GM12891 (cell line): ENCODE measurements around the gene DDX41.
"Not testable (repeated sequence)": the region's sequence is repeated elsewhere in the genome, so short reads cannot be mapped to it uniquely, and the experiment has no call there.

Source experiments
- DNase-seq: peaks from one replicate; pipeline ENCODE4 v3.0.0; 2011; ENCODE audit warnings: low spot score; ENCODE audit not compliant: insufficient read length
- FAIRE-seq: peaks from 2 replicates; lab custom pipeline; 2011; peaks lifted over from hg19 to GRCh38; lab: Jason Lieb, UNC
- PAX5 ChIP-seq: IDR thresholded peaks from 2 replicates; pipeline ENCODE4 v1.6.1; 2011; ENCODE audit warnings: low read length, moderate library complexity, mild to moderate bottlenecking; ENCODE audit not compliant: insufficient read depth, severe bottlenecking
- POLR2A ChIP-seq: IDR thresholded peaks from 2 replicates; pipeline ENCODE4 v1.6.1; 2011; ENCODE audit warnings: low read depth, low read length, control low read depth
- POLR2AphosphoS5 ChIP-seq: IDR thresholded peaks from 2 replicates; pipeline ENCODE4 v1.6.1; 2011; ENCODE audit warnings: low read depth, low read length, control low read depth
- POU2F2 ChIP-seq: IDR thresholded peaks from 2 replicates; pipeline ENCODE4 v1.6.1; 2011; ENCODE audit warnings: low read depth, mild to moderate bottlenecking, control low read depth, low read length, moderate library complexity
- SPI1 ChIP-seq: IDR thresholded peaks from 2 replicates; pipeline ENCODE4 v1.6.1; 2011; ENCODE audit warnings: low read depth, low read length, control low read depth
- TAF1 ChIP-seq: IDR thresholded peaks from 2 replicates; pipeline ENCODE4 v1.6.1; 2011; ENCODE audit warnings: low read depth, low read length, control low read depth

DDX41 gene

DNA sequence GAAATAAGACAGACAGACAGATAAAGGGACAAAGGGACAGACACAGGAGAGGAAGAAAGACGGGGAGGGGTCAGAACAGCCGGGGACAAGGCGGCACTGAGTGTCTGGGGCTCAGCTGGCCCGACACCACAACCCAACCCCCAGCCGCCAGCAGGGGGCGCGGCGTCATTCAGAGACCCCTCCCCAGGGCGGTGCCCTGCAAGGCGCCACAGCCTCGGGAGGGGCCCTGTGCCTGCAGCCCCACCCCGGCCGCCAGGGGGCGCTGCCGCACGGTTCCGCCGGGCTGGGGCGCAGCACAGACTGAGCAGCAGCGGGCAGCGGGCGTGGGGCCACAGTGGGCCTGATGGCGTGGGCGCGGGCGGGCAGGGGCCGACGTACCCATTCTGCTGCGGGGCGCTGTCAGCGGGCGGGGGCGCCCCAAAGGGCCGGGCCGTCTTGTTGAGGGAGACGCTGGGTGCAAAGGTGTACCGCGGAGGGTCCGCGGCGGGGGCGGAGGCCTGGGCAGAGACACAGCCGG is 25.3 kb downstream of the DDX41 start:
- no peak for TF ChIP-seq POLR2AphosphoS5
- no peak for TF ChIP-seq POU2F2
- TF ChIP-seq POLR2A, result no peak
- TF ChIP-seq PAX5, result no peak
- no peak for TF ChIP-seq TAF1
- no peak for TF ChIP-seq SPI1
- DNase-seq, result no peak
- FAIRE-seq, result no peak

DNA sequence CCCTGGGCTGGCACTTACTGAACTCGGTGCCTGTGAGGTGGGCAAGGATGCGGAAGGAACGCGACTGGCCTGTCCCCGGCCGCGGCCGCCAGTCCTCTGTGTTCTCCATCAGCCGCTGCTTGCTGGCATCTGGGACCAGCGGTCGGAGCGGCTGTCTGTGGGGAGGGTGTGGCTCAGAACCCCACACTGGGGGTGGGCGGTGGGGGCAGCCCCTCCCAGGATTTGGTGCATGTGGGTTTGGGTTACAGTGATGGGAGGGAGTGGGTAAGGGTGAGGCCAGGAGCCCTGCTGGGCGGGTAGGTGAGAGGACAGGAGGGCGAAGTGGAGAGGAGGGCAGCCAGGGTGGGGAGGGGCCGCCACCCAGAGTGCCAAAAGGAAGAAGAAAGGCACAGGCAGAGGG is 25.8 kb downstream of the DDX41 start:
- no peak for DNase-seq
- TF ChIP-seq PAX5 (no peak), POLR2A (no peak)
- FAIRE-seq, result no peak

DNA sequence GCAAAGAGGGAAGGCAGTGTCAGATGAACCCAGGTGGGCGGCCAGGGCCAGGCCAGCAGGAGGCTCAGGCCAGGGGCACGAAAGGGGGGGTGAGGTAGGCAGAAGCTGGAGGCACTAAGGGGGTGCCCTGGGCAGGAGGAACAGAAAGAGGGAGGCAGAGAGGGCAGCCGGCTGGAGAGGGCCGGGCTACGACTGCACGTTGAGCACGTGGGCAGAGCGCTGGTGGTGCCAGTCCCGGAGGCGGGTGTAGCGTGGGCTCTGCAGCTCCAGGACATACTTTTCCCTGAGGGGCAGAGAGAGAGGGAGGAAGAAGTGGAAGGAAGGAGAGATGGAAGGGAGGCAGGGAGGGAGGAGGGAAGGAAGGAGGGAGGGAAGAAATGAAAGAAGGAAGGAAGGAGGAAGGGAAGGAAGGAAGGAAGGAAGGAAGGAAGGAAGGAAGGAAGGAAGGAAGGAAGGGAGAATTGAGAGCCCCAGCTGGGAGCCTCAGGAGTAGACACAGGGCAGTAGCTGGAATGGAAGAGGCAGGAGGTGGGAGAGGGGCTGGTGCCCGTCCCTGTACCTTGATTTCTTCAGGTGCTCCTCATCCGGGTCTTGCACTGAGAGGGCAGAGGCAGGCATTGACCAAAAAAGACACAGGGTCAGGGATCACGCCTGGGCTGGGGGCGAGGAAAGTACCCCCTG is 26.3 kb downstream of the DDX41 start:
- TF ChIP-seq POLR2A (no peak), POLR2AphosphoS5 (no peak), TAF1 (no peak), POU2F2 (no peak), SPI1 (no peak), PAX5 (no peak)
- DNase-seq, result no peak
- FAIRE-seq, result no peak

DNA sequence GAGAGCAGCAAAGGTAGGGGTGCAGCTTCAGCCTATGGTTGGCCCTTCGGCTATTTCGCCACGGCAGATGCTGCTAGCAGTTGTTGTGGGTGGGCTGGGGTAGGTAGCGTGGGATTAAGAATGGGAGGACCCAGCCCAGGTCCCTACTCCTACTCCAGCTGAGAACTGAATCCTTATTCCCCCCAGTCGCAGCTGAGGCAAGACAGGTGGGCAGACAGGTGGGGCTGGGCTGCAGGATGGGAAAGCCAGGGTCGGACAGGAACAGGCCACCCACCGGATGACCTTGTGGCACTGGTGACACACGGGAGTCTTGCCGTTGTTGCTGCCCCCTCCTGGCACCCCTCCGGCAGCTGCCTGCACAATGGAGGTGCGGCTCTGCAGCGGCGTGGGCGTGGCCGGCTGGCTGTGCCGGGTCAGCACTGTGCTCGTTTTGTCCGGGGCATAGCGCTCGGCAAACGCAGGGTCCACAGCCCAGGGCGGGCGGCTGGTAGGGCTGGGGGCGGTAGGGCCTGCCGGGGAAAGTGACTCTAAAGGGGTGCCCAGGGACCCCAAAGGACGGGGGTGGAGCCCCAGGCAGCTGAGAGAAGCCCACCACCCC is 27.5 kb downstream of the DDX41 start:
- no peak for DNase-seq

DNA sequence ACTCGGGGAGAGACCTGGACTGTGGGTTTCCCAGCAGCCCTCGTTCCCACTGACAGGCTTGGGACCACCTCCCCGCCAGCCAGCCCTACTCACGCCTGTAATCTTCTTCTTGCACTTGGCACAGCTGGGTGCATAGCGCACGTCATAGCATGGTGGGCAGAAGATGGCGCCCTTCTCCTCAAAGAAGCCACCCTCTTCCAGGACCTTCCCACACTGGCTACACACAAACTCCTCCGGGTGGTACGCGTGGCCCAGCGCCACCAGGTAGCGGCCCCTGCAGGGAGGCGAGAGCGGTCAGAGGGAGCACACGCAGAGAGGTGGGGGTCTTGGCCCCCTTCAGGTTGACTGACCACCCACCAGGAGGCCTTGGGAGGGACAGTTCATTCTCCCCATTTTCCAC is 28.8 kb downstream of the DDX41 start:
- no peak for FAIRE-seq
- no peak for TF ChIP-seq POLR2A
- TF ChIP-seq TAF1, result no peak
- no peak for TF ChIP-seq POU2F2
- no peak for TF ChIP-seq SPI1
- no peak for TF ChIP-seq PAX5
- no peak for TF ChIP-seq POLR2AphosphoS5
- DNase-seq, result no peak

More for the DNA sequence above, 27.5 kb downstream of the DDX41 start:
- FAIRE-seq, result no peak
- TF ChIP-seq POLR2A (no peak), POLR2AphosphoS5 (no peak), SPI1 (no peak), PAX5 (no peak), POU2F2 (no peak), TAF1 (no peak)

DNA sequence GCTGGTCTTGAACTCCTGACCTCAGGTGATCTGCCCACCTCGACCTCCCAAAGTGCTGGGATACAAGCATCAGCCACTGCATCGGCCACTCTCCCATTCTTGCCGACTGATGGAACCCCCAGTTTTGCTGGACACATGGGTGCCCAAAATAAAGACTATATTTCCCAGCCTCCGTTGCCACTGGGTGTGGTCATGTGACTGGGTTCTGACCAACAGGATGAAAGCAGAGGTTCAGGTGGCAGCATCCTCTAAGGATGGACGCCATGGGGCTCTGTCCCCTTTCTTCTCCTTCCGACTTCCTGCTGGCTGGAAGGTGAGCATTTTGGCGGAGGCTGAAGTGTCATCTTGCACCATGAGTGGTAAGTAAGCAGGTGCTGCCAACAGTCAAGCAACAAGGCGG is 29.6 kb downstream of the DDX41 start:
- FAIRE-seq, result no peak

DNA sequence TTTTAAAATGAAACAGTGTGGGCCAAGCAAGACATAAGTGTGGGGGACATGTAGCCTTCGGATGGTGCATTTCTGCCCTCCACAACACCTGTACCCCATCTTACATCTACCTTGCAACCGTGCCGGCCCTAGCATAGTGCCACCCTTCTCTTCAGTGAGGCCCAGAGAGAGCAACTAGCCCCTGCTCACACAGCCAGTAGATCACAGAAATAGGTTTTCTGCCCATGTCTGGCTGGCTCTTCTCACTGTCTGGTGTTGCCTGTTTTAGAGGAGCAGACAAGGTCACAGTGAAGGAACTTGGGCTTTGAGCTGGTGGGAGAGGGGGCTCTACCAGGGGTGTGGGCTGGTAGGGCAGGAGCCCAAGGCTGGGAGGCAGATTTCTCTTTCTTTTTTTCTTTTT is 30.5 kb downstream of the DDX41 start:
- FAIRE-seq (no peak), DNase-seq (no peak)
- TF ChIP-seq SPI1 (no peak), POLR2A (no peak; the same call in 1 of the 2 replicates), POU2F2 (no peak), POLR2AphosphoS5 (no peak), TAF1 (no peak)

More for the DNA sequence above, 29.6 kb downstream of the DDX41 start:
- no peak for TF ChIP-seq POLR2A
- no peak for TF ChIP-seq SPI1
- no peak for TF ChIP-seq POU2F2
- no peak for TF ChIP-seq TAF1
- no peak for TF ChIP-seq PAX5
- no peak for TF ChIP-seq POLR2AphosphoS5
- DNase-seq, result no peak

DNA sequence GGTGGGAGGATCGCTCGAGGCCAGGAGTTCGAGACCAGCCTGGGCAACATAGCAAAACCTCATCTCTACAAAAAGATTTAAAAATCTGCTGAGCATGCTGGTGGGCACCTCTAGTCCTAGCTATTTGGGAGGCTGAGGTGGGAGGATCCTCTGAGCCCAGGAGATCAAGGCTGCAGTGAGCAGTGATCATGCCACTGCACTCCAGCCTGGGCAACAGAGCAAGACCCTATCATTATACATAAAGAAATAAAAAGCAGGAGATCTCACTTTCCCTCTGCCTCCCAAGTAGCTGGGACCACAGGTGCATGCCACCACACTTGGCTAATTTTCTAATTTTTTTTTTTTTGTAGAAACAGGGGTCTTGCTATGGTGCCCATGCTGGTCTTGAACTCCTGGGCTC is 31.0 kb downstream of the DDX41 start:
- DNase-seq, FAIRE-seq: not testable (repeated sequence)

DNA sequence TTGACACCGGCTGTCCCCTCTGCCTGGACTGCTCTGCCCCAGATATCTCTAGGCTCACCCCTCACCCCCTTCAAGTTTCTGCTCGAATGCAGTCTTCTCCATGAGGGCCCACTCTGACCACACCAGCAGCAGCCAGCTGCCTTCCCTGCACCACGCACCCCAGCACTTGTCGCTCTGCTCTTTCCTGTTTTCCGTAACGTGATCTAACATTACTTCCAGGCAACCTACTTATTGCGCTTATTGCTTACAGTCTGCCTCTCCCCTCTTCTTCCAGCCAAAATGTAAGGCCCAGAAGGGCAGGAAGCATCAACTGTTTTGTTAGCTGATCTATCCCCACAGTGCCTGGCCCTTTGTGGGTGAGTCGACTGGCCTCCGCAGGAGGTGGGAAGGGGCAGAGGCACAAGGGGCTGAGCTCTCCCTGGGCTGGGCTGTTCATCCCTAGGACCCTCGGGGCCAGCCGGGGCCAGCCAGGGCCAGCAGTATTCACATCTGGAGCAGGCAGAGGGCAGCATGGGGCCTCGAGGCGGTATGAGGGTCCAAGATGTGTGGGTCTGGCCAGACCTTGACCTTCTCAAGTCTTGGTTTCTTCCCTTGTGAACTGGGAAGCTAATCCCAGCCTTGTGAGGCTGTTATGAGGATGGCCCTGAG is 31.7 kb downstream of the DDX41 start:
- DNase-seq, result no peak
- FAIRE-seq, result peak; percentile 48
- TF ChIP-seq TAF1 (no peak), SPI1 (no peak), POLR2AphosphoS5 (0 out of 2 replicates have a peak, but pooled peaks have one; percentile 5), POU2F2 (no peak), PAX5 (no peak), POLR2A (no peak)
